AG09319 (cell line): ENCODE measurements around the gene TMEM178A.

Experiments used
- DNase-seq: peaks from one replicate; pipeline ENCODE4 v3.0.0-alpha.2; 2010; ENCODE audit warnings: low read depth; ENCODE audit errors: extremely low read depth
- TF ChIP-seq, protein P1 (sequence below): IDR thresholded peaks from 2 replicates; pipeline ENCODE4 v1.5.1; 2011; ENCODE audit warnings: low read depth, mild to moderate bottlenecking, inconsistent platforms, low read length, moderate library complexity

The TMEM178A gene

DNA sequence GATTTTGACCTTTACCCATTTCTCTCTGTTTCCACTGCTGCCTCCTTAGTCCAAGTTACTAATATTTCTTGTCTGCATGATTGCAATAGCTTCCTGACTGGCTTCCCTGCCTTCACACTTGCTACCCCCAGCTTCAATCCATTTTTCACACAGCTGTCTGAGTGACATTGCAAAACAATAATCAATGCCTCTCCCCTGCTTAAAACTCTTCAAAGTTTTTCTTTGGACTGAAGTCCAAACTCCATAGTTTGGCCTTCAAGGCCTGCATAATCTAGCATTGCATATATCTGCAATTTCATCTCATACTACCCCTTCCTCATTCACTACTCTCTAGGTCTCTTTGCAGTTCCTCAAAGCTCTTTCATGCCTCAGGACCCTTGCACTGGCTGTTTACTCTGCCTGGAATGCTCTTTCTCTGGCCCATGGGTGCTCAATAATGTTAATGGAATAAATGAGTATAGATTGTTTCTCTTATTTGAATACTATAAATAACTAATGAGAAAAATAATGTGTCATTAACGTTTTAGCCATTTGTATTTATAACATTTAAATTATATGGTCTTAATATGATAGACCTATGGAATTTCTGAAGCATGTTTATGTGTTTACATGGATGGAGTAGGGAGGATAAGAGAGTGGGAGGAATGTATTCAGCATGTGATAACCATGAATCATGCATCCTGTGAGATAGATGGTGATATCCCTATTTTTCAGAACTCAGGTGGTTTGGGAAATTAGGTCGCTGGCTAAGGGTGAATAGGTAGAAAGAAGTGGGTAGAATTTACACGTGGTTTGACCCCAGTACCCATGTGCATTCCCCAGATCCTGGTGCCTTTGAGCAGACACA, 5.7 kb upstream of the TMEM178A start:
- TF ChIP-seq, protein P1, sequence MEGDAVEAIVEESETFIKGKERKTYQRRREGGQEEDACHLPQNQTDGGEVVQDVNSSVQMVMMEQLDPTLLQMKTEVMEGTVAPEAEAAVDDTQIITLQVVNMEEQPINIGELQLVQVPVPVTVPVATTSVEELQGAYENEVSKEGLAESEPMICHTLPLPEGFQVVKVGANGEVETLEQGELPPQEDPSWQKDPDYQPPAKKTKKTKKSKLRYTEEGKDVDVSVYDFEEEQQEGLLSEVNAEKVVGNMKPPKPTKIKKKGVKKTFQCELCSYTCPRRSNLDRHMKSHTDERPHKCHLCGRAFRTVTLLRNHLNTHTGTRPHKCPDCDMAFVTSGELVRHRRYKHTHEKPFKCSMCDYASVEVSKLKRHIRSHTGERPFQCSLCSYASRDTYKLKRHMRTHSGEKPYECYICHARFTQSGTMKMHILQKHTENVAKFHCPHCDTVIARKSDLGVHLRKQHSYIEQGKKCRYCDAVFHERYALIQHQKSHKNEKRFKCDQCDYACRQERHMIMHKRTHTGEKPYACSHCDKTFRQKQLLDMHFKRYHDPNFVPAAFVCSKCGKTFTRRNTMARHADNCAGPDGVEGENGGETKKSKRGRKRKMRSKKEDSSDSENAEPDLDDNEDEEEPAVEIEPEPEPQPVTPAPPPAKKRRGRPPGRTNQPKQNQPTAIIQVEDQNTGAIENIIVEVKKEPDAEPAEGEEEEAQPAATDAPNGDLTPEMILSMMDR: no peak
- DNase-seq: no peak

DNA sequence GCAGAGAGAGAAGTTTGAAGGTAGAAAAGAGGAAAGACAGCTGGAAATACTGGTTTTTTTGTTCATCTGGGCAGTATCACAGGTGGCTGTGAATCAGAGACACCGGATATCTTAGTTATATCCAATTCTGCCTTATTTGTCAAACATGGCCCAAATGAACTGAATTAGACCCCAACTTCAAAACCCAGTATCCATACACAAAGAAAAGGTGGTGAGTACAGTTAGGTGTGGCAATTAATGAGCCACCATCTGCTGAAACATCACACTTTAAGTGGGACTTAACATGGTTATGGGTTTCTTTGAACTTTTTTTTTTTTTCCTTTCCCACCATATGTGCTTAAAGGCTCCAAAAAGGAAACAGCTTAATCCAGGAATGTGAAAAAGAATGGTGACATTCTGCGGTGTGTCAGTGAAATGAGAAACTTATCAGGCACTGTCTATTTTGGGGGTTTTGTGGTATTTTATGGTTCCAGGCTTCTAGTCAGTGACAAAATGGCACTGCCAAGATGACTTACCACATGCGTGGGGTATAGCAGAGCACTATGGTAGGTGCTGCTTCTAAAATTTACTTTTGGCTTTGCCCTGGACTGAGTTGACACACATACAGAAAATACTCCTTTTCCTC, 5.0 kb upstream of the TMEM178A start:
- TF ChIP-seq, protein P1: no peak
- no peak for DNase-seq

DNA sequence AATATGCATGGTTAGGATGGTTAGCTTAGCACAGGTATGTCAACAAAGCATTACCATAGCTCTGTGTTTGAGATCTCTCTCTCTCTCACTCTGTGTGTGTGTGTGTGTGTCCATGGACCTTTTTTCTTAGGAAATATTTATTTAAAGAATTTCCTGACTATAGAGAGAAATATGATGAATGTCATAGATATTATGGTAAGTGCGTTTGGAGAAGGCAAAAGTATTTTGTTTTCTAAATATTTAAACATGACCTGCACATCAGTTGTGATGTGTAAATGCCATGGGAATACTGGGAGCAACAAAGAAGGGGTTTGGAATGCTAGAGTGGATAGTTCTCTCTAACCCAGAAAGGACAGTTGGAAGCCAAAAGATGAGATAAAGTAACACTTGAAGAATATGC, 3.9 kb upstream of the TMEM178A start:
- DNase-seq: no peak
- TF ChIP-seq, protein P1: no peak

DNA sequence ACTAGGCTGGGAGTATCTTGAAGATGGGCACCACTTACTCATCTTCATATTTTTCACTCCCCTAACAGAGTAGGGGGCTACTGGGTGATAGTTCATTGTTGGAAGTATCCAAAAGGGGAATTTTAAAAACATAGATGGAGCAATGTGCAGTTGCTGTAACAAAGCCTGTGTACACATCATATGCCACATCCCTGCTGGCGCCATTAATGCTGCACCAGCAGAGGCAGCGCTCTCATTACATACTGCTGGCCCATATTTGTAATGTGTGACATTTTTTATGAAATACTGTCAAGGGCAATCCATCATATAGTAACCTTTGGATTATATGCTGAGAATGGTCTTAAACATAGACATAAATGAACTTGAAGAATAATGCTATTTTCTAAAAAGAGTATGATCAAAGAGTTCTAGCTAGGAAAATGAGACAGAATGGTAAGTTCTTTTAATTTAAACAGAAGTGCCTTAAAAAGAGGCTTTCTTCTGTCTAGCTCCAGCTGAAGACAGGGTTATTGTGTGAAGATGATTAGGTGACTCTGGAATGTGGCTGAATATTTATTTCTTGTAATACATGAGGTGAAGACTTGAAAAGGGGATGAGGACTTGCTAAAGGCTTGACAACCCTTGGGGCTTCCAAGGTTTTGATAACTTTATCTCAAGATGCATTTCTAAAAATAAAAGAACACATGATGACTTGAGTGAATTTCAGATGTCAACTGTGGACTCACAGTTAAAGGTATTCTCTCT, 2.4 kb upstream of the TMEM178A start:
- DNase-seq: no peak
- TF ChIP-seq, protein P1: no peak

DNA sequence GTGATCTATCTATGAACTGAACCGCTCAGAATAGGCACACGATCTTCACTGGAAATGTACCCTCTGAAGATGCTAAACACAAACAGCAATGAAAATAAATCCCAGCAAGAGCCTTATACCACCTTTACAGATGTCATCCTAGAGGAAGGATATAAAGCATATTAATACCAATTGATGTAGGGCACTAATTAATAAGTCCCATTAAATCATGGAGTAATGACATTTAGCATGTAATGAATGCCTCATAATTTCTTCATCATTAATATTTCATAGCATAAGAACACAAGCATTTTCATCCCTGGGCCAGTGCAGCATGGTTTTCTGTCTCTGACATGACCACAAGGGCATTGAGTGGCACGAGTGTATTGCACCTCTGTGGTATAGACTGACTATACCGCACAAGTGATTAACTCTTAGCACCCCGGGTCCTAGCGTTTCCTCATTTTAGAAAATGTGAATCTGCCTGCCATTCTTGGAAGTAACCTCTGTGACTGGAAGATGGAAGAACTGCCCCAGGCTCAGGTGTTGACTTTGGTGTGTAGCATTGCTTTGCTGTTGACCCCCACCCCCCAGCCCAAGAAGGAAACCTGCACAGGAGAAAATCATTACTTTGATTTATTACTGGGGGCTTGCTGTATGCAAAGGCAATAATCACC, 1.4 kb upstream of the TMEM178A start:
- no peak for DNase-seq
- TF ChIP-seq, protein P1: no peak

DNA sequence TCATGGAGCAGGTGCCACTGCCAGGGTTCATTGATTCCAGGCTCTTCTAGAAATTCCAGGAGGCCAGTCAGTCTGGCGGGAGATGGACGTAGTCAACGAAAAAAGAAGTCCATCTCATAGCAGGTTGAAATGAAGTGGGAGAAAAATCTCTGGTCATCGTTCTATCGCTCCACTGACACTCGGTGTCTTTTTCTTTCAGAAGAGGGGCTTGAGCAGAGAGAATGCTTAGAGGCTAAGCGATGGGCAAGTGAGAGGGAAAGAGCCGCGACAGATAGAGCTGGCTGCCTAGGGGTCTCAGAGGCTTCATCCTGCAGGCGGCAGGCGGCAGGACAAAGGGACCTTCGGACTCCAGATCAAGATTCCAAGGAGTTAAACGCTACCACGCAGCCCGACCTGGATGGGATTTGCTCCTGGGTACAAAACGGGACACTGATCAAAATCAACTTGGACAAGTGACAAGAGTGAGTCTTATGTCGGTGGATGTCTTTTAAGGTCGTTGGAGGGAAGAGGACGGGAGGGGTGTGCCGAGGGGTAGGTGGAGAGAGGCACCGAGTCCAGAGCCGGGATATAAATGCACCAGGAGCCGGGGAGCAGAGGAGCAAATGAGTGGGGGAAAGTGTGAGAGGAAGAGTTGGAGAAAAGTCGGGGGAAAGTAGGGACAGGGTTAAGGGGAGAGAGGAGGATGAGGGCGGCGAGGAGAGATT, 677 bp upstream of the TMEM178A start:
- TF ChIP-seq, protein P1: no peak
- no peak for DNase-seq
